Measurements from ENCODE around the gene ZNF234. TPM values are rescaled to one million over a fixed set of nuclear protein-coding genes. Genes with fewer than 3 reads are reported as not detected.

Gene ZNF234
- total RNA-seq, 2 experiments from 2014 or later, result not detected

DNA sequence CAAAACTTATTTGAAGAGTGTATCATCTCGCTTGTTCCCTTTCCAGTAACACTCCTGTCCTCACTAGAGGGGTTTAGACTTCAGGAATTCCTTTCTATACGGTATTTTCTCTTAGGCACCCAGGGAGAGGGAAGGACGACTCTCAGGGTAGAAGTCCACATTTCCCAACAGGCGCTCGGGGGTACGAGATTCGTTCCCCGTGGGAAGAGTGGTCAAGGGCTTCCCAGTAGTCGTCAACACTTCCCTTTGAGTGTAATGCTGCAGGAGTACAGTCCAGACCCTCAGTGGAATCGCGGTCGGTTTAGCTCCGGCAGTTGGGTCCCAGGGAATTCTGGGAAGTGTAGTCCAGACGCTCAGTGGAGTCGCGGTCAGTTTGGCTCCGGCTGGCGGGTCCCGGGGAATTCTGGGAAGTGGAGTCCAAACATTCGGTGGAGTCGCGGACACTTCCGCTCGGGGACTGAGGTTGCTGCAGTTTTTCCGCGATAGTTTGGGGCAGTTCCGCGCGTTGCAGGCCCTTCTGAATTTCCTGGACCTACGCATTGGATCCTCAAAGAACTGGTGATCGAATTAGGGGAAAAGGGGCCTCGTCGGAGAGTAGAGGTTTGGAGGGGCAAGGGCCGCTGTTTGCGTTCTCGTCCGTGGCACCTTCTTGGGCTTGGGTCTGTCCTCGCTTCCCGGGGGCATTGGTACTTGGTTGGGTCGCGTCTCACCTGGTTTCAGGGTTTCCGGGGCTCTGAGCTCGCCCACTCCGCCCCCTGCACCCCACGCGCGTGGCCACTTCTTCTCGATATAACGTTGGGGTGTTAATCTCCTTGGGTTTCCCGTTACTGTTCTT, 47.2 kb upstream of the ZNF234 start, which contains the start of gene ZNF224:
Gene ZNF224, plus strand, starts transcription at position 431 of the 835 bp plus-strand sequence. CDS start 3,513 bp downstream, outside the sequence.
- peak within 1 kb of the TSS; percentile 100 for H2AFZ ChIP-seq (ENCODE audit: low read length)
- no TSS peak for BruUV-seq (replicated peaks)
- peak; percentile 92 for DNase-seq (ENCODE audit: low spot score)
- H4K20me1 ChIP-seq (ENCODE audit: insufficient read depth, low read length), result no peaks in the 10 kb centered on the region
- ChIA-PET POLR2A (interaction anchor here (0.6 to 1.1 kb wide), 2 partner anchors 211 to 426 kb away, joined by 3 read pairs; partner anchors contain the start of gene ZNF235), CTCF (ENCODE audit: unreplicated experiment) (no interaction called here)
- no peaks in the 10 kb centered on the region for H3K9me3 ChIP-seq (ENCODE audit: low read length)
- H3K36me3 ChIP-seq (ENCODE audit: insufficient read depth, low read length), result peaks cover 29% of the 10 kb centered on the region
- H3K4me3 ChIP-seq (ENCODE audit: low read depth, low read length, poor library complexity, severe bottlenecking), result peak within 1 kb of the TSS; percentile 92
- peaks cover 9% of the 10 kb centered on the region; the same call in 1 of the 2 replicates for H3K79me2 ChIP-seq (ENCODE audit: insufficient read depth, low read depth, low read length)
- peak within 1 kb of the TSS; percentile 88 for H3K4me2 ChIP-seq (ENCODE audit: low read length)
- intact Hi-C loops (cut with micrococcal nuclease; ENCODE audit: unreplicated experiment), result loop anchor here (1.0 to 10.0 kb wide), 3 partner anchors 19 to 121 kb away; partner anchors contain the start of genes ZNF225, ZNF227 and ZNF230
- H3K4me1 ChIP-seq (ENCODE audit: insufficient read depth, low read length, poor library complexity, severe bottlenecking), result peaks cover 11% of the 10 kb centered on the region
- H3K27ac ChIP-seq (ENCODE audit: low read depth, low read length, poor library complexity, severe bottlenecking), result peak within 1 kb of the TSS; percentile 19
- no peaks in the 10 kb centered on the region for H3K9me2 ChIP-seq (ENCODE audit: insufficient read depth, low read length)
- TF ChIP-seq, protein P1, sequence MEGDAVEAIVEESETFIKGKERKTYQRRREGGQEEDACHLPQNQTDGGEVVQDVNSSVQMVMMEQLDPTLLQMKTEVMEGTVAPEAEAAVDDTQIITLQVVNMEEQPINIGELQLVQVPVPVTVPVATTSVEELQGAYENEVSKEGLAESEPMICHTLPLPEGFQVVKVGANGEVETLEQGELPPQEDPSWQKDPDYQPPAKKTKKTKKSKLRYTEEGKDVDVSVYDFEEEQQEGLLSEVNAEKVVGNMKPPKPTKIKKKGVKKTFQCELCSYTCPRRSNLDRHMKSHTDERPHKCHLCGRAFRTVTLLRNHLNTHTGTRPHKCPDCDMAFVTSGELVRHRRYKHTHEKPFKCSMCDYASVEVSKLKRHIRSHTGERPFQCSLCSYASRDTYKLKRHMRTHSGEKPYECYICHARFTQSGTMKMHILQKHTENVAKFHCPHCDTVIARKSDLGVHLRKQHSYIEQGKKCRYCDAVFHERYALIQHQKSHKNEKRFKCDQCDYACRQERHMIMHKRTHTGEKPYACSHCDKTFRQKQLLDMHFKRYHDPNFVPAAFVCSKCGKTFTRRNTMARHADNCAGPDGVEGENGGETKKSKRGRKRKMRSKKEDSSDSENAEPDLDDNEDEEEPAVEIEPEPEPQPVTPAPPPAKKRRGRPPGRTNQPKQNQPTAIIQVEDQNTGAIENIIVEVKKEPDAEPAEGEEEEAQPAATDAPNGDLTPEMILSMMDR (conservative IDR thresholded peaks at IDR 0.05; ENCODE audit: low read length), result no peak
- TF ChIP-seq EZH2phosphoT487 (IDR thresholded peaks at IDR 0.05; ENCODE audit: borderline replicate concordance, low read depth, low read length), result no peak

DNA sequence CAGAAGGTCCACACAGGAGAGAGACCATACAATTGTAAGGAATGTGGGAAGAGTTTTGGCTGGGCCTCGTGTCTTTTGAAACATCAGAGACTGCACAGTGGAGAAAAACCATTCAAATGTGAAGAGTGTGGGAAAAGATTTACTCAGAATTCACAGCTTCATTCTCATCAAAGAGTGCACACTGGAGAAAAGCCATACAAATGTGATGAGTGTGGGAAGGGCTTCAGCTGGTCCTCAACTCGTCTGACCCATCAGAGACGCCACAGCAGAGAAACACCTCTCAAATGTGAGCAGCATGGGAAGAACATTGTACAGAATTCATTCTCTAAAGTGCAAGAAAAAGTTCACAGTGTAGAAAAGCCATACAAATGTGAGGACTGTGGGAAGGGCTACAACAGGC, 33.6 kb upstream of the ZNF234 start:
- ChIA-PET CTCF (ENCODE audit: unreplicated experiment) (no interaction called here), POLR2A (no interaction called here)
- no peak for DNase-seq (ENCODE audit: low spot score)
- Histone ChIP-seq H3K9me3 (ENCODE audit: low read length) (no peaks in the 10 kb centered on the region), H2AFZ (ENCODE audit: low read length) (no peak overlapping the region), H3K4me3 (ENCODE audit: low read depth, low read length, poor library complexity, severe bottlenecking) (no peak overlapping the region), H3K4me2 (ENCODE audit: low read length) (no peak overlapping the region), H3K9me2 (ENCODE audit: insufficient read depth, low read length) (0 out of 2 replicates have a peak, but pooled peaks cover 3% of the 10 kb centered on the region), H3K36me3 (ENCODE audit: insufficient read depth, low read length) (peaks cover 49% of the 10 kb centered on the region), H3K27ac (ENCODE audit: low read depth, low read length, poor library complexity, severe bottlenecking) (no peak overlapping the region), H3K79me2 (ENCODE audit: insufficient read depth, low read depth, low read length) (no peaks in the 10 kb centered on the region), H3K4me1 (ENCODE audit: insufficient read depth, low read length, poor library complexity, severe bottlenecking) (peaks cover 8% of the 10 kb centered on the region), H4K20me1 (ENCODE audit: insufficient read depth, low read length) (no peaks in the 10 kb centered on the region)
- BruUV-seq (replicated peaks), result no TSS peak
- TF ChIP-seq, protein P1 (conservative IDR thresholded peaks at IDR 0.05; ENCODE audit: low read length), result no peak
- TF ChIP-seq EZH2phosphoT487 (IDR thresholded peaks at IDR 0.05; ENCODE audit: borderline replicate concordance, low read depth, low read length), result no peak
- intact Hi-C loops (cut with micrococcal nuclease; ENCODE audit: unreplicated experiment), result loop anchor here (2.0 kb wide), 1 partner anchor 57 kb away; the partner anchor contains the start of gene ZNF226

Measured in OCI-LY7 (cell line).